GM18499 (cell line): ENCODE measurements around the gene TRIM5.

ENCODE experiments used
- ATAC-seq: cut with Tn5 transposase; IDR thresholded peaks from one replicate; pipeline ENCODE4 v1.9.1; 2021; ENCODE audit warnings: moderate number of reproducible peaks; ENCODE audit not compliant: insufficient read depth, unreplicated experiment

Gene TRIM5

DNA sequence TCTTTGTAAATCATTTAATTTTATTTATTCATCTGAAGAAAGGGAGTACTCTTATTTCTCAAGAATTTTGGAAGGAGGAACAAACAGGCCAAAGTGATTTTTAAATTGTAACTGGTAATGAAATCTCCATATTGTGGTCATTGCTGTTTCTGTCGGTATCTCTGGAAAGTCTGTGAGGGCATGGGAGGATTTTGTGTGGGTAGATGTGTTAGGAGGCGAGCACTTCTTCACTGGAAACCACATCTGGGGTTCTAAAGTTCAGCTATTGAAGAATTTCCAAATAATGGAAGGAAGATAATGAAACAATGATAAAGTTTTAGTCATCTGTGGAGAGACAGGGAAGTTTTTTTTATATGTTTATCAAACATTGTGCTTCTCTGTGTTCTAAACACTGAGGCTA, 53.5 kb downstream of the TRIM5 start:
- peak; percentile 13 for ATAC-seq

DNA sequence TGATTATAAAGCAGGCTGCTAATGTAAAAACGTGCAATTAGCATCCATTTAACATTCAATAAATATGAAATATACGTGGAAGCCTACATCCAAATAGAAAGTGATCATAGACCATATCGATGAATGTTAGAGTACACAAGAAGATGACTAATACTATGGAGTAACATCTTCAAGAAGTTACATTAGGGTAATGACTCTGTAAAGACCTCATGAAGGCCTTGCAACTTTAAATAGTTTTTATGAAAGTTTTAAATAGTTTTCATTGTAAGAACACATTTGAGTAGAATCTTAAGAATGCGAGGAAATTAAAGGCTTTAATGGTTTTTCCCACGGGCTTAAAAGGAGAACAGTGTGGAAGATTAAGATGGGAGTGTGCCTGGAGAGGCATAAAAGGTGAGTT, 58.7 kb downstream of the TRIM5 start:
- no peak for ATAC-seq

DNA sequence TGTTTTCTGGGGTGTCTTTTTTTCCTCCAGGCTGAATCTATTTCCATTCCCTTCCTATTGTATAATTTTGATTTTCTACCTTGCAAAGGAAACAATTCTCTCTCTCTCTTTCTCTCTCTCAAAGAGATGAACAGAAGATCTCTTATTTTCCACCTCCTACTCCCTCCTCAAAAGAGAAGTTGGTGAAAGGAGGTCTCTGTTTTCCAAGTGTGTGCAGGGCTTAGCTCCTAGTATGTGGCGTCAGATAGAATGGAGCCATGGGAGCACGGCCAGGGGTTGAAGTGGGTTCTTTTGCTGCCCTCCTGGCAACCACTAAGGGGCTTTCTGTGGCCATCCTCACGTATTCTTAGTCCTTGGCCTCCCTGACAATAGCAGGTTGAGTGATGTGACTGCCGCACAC, 59.6 kb downstream of the TRIM5 start:
- ATAC-seq, result no peak

DNA sequence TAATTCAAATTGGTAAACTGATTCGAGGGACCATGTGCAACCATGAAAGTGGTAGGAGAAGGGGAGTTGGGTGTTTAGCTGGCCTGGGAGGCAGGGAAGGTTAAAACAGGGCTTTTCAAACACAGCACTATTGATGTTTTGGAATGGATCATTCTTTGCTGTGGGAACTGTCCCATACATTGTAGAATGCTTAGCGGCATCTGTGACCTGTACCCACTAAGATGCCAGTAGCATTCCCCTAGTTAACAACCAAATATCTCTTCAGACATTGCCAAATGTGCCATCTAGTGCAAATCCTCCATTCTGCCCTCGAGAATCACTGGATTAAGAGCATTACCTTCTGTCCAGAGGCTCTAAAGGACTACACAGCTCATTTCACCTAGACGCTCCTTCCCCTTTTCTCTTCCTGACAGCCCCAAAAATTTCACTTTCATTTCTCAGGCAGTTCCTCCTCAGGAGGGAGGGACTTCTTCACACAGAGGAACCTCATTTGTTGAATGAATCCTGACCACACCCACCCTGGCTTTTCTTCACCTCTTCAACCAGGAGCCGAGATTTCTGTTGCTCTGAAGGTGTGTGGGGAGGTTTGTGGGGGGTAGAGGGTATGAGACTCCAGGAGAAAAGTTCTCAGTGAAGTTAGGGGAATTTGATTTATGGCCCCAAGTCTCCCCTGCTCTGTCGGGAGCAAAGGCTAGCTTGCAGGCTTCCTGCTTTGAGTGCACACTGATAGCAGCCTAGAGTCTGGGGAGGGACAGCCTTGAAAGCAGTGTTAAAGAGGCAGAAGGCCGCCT, 60.2 kb downstream of the TRIM5 start, which contains the start of gene TRIM34:
Gene TRIM34 (plus strand): TSS at position 513 of the 791 bp plus-strand sequence. CDS start 7,331 bp downstream, outside the sequence.
- ATAC-seq, result peak; percentile 97

DNA sequence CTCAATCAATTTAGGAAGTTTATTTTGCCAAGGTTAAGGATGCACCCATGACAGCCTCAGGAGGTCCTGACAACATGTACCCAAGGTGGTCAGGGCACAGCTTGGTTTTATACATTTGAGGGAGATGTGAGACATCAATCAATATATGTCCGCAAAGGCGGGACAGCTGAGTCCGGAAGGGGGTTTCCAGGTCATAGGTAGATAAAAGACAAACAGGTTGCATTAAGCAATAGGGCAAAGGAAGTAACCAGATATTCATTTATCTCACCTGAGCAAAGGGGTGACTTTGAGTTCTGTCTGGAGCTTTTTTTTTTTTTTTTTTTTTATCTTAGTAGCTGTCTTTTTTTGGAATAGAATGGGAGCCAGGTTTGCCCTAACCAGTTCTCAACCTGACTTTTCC, 62.1 kb downstream of the TRIM5 start:
- ATAC-seq, result no peak

DNA sequence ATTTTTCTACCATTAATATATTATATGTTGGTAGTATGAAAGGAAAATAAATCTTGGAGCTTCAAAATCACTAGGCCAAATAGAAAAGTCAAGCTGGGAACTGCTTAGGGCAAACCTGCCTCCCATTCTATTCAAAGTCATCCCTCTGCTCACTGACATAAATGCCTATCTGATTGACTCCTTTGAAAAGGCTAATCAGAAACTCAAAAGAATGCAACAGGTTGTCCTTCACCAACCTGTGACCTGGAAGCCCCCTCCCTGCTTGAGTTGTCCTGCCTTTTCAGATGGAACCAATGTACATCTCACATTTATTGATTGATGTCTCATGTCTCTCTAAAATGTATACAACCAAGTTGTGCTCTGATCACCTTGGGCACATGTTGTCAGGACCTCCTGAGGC, 63.3 kb downstream of the TRIM5 start:
- ATAC-seq, result no peak

DNA sequence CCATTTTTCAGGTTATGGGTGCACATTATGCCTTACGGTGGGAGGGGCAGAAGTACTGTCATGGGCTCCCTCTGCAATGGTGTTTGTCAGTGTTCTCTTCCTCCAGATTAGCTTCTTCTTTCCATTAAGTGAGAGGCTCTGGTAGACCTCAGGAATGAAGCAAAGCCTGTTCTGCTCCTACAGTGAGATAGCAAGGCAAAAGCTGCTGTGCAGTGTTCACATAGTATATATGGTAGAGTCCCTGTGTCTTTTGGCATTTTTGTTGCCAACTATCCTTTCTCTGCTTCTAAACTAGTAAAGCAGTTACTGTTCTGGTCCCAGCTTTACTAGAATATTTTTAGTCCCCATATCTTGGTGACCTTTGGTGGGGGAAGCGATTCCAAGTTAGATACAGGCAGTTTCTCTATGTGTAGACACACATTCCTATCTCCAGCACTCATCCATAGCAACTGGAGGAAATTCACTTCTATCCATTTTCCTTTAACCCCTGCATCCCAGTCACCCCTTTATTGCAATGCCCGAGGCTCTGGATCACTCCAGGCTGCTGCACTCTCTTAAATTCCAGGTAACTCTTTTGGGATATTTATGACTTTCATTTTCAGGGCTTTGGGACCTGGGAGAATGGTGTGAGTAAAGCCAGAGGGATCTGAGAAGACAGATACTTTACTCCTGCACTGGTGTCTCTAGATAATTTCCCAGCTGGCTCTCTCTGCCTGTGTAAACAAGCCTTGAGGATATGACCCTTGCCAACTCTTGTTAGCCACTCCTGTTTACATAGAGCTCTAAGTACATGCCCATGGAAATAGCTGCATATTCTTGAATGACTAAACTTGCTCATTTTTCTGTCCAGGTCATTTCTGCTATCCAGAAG, 64.0 kb downstream of the TRIM5 start:
- no peak for ATAC-seq

DNA sequence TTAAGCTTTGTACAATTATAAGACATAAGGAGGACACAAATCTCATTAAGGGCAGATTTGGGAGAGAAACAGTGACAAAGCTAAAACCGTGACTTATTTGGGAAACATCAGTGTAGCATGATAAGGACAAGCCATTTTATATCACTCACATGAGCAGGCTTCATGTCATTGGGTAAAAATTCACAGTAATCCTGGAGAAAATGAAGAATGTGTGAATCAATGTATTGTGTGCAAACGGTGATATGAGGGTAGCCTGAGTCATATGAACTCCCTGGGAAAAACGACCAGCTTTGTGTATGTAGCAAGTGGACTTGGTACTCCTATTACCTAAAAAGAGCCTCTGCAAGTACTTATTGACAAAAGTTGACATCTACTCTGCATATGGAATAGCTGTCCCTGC, 66.1 kb downstream of the TRIM5 start:
- ATAC-seq, result no peak
